Measurements from ENCODE around the gene CTXND1. TPM values are rescaled to one million over a fixed set of nuclear protein-coding genes. Genes with fewer than 3 reads are reported as not detected.
"Not testable (repeated sequence)": the region's sequence is repeated elsewhere in the genome, so short reads cannot be mapped to it uniquely, and the experiment has no call there.

CTXND1 gene
- 1 to 10 TPM in 2 of 5 donors, under 1 TPM in 3; 0.29 to 4.3 (median 0.73) TPM for total RNA-seq
- polyA plus RNA-seq = 1 to 10 TPM in 2 of 3 donors, under 1 TPM in 1; 0.93 to 3.8 (median 1.9) TPM
- long read RNA-seq, donor 1 = 0 reads
- long read RNA-seq, donor 2 = 0 reads
- long read RNA-seq, donor 3, full-length matches to known transcripts = 2 of 2 reads
- long read RNA-seq, donor 3, partial matches to known transcripts = 0 of 2 reads
- long read RNA-seq, donor 3, other reads (novel, unspliced or antisense) = 0 of 2 reads
- long read RNA-seq, donor 4 = 0 reads
- long read RNA-seq, donor 5 = 0 reads
- long read RNA-seq, donor 6 = 0 reads
- long read RNA-seq, donor 7 = 0 reads
- long read RNA-seq, donor 8, full-length matches to known transcripts = 2 of 2 reads
- long read RNA-seq, donor 8, partial matches to known transcripts = 0 of 2 reads
- long read RNA-seq, donor 8, other reads (novel, unspliced or antisense) = 0 of 2 reads
- long read RNA-seq, donor 9, full-length matches to known transcripts = 1 of 1 reads
- long read RNA-seq, donor 9, partial matches to known transcripts = 0 of 1 reads
- long read RNA-seq, donor 9, other reads (novel, unspliced or antisense) = 0 of 1 reads
- long read RNA-seq, donor 10 = 0 reads

DNA sequence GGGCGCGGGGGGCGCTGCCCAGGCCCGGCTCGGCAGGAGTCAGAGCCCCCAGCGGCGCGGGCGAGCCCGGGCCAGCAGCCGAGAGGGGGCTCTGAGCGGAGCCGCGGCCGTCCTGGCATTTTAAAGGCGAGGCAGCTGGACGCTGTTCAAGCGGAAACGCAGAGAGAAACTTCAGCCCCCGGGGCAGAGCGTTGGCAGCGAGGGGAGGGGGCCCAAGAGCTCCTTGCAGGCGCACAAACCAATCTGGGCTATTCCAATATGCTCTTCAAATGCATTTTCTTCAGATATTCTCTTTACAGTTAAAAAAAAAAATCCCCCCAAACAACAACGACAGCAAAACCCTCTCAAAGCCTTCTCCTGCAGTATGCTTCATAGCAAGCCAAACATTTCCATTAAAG, at the start of gene CTXND1:
CTXND1 (minus strand) TSS at position 93 of the 398 bp plus-strand sequence. CDS start 50,264 bp downstream, outside the sequence.
- H3K4me1 ChIP-seq = peaks cover 13 to 47% (median 28%) of the 10 kb centered on the region in 4 donors
- intact Hi-C loops (cut with DNase I; ENCODE audit: low total_unique reads) = no loop called here
- peak in 1 of 2 donors; percentile 63 for DNase-seq
- peak within 1 kb of the TSS; percentile 39 to 83 (median 71) for H3K27ac ChIP-seq
- no peaks in the 10 kb centered on the region for H3K9me3 ChIP-seq
- peaks cover 0 to 60% (median 22%) of the 10 kb centered on the region in 3 donors for H3K27me3 ChIP-seq
- WGBS, 5 donors = 0 to 3% (median 1%) methylated on average over 13 to 24 of the region's 24 CpGs
- H3K4me3 ChIP-seq = peak within 1 kb of the TSS; percentile 54 to 76 (median 62)
- H3K36me3 ChIP-seq = no peaks in the 10 kb centered on the region
- TF ChIP-seq EP300 (IDR thresholded peaks at IDR 0.05) = no peak
- TF ChIP-seq, protein P1, sequence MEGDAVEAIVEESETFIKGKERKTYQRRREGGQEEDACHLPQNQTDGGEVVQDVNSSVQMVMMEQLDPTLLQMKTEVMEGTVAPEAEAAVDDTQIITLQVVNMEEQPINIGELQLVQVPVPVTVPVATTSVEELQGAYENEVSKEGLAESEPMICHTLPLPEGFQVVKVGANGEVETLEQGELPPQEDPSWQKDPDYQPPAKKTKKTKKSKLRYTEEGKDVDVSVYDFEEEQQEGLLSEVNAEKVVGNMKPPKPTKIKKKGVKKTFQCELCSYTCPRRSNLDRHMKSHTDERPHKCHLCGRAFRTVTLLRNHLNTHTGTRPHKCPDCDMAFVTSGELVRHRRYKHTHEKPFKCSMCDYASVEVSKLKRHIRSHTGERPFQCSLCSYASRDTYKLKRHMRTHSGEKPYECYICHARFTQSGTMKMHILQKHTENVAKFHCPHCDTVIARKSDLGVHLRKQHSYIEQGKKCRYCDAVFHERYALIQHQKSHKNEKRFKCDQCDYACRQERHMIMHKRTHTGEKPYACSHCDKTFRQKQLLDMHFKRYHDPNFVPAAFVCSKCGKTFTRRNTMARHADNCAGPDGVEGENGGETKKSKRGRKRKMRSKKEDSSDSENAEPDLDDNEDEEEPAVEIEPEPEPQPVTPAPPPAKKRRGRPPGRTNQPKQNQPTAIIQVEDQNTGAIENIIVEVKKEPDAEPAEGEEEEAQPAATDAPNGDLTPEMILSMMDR (IDR thresholded peaks at IDR 0.05) = no peak
- no peak for TF ChIP-seq POLR2A (IDR thresholded peaks at IDR 0.05)
- no peak for TF ChIP-seq POLR2AphosphoS5 (IDR thresholded peaks at IDR 0.05)

DNA sequence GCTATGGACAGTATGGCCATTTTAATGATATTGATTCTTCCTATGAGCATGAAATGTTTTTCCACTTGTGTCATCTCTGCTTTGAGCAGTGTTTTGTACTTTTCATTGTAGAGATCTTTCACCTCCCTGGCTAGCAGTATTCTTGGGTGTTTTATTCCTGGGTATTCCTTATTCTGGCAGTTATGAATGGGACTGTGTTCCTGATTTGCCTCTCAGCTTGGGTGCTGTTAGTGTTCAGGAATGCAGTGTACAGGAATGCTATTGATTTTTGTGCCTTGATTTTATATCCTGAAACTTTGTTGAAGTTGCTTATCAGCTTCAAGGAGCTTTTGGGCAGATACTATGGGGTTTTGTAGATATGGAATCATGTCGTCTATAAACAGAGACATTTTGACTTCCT, 49.5 kb upstream of the CTXND1 start:
- Histone ChIP-seq H3K9me3 (no peaks in the 10 kb centered on the region), H3K36me3 (no peaks in the 10 kb centered on the region), H3K27me3 (no peaks in the 10 kb centered on the region), H3K27ac (no peak overlapping the region), H3K4me1 (no peaks in the 10 kb centered on the region), H3K4me3 (no peak overlapping the region)
- 13 to 43% (median 32%) methylated on average over 1 of the region's 1 CpG for WGBS, 5 donors
- intact Hi-C loops (cut with DNase I; ENCODE audit: low total_unique reads) = no loop called here
- no peak for TF ChIP-seq EP300 (IDR thresholded peaks at IDR 0.05)
- TF ChIP-seq, protein P1 (IDR thresholded peaks at IDR 0.05) = no peak
- no peak for TF ChIP-seq POLR2AphosphoS5 (IDR thresholded peaks at IDR 0.05)
- no peak for TF ChIP-seq POLR2A (IDR thresholded peaks at IDR 0.05)
- DNase-seq = no peak

DNA sequence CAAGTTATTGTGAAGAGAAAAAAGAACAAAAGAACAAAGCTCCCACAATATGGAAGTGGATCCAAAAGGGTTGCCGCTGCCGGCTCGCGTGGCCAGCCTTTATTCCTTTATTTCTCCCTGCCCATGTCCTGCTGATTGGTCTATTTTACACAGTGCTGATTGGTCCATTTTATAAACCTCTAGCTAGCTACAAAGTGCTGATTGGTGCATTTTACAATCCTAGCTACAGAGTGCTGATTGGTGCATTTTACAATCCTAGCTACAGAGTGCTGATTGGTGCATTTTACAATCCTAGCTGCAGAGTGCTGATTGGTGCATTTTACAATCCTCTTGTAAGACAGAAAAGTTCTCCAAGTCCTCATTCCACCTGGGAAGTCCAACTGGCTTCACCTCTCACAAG, 43.8 kb upstream of the CTXND1 start:
- H3K27me3 ChIP-seq = peaks cover 0 to 15% (median 0%) of the 10 kb centered on the region in 3 donors
- H3K27ac ChIP-seq; H3K36me3 ChIP-seq; H3K4me1 ChIP-seq; H3K4me3 ChIP-seq; intact Hi-C loops (cut with DNase I; ENCODE audit: low total_unique reads); DNase-seq; H3K9me3 ChIP-seq: not testable (repeated sequence)
- WGBS, 5 donors = 75 to 99% (median 96%) methylated on average over 4 of the region's 4 CpGs

DNA sequence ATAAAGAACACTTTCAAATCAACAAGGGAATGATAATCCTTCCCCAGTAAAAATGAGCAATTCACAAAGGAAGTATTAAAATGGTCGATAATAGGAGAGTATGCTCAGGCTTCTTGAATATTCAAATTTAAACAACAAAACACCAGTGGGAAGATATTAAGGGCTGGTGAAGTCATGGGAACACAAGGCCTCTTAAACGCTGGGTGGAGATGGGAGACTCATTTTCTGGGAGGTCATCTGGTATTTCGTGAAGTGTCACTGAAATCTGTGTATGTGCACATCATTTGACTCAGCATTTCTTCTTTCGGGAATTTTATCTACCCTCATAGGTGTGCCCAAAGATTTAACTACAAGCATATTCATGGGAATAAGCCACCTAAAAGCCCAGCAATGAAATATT, 40.1 kb upstream of the CTXND1 start:
- H3K4me3 ChIP-seq = no peak overlapping the region
- WGBS, 5 donors = 61 to 92% (median 86%) methylated on average over 4 of the region's 4 CpGs
- DNase-seq = no peak
- peaks cover 0 to 22% (median 0%) of the 10 kb centered on the region in 3 donors for H3K27me3 ChIP-seq
- H3K4me1 ChIP-seq = no peaks in the 10 kb centered on the region
- intact Hi-C loops (cut with DNase I; ENCODE audit: low total_unique reads) = no loop called here
- H3K9me3 ChIP-seq = no peaks in the 10 kb centered on the region
- H3K27ac ChIP-seq = no peak overlapping the region
- TF ChIP-seq EP300 (IDR thresholded peaks at IDR 0.05) = no peak
- no peak for TF ChIP-seq POLR2A (IDR thresholded peaks at IDR 0.05)
- H3K36me3 ChIP-seq = no peaks in the 10 kb centered on the region

DNA sequence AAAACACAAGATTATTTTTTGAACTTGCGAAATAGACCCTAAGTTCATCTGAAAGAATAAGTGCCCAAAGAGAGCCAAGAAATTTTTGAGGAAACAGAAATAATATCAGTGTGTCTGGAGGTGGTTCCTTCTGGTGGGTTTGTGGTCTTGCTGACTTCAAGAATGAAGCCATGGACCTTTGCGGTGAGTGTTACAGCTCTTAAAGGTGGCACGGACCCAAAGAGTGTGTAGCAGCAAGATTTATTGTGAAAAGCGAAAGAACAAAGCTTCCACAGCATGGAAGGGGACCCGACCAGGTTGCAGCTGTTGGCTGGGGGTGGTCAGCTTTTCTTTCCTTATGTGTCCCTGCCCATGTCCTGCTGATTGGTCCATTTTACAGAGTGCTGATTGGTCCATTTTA, 38.9 kb upstream of the CTXND1 start:
- H3K4me1 ChIP-seq; H3K4me3 ChIP-seq; intact Hi-C loops (cut with DNase I; ENCODE audit: low total_unique reads); H3K9me3 ChIP-seq; DNase-seq; H3K36me3 ChIP-seq; H3K27ac ChIP-seq: not testable (repeated sequence)
- 77 to 85% (median 83%) methylated on average over 5 of the region's 5 CpGs for WGBS, 5 donors
- peaks cover 0 to 22% (median 0%) of the 10 kb centered on the region in 3 donors for H3K27me3 ChIP-seq
